ENCODE measurements around the gene FLT1.

Gene FLT1

GRCh38 chr13:28258417-28258816 lies 236.5 kb downstream of the FLT1 start:
- FAIRE-seq (no peak), DNase-seq (ENCODE audit: low spot score) (no peak)

GRCh38 chr13:28257305-28257704 lies 237.6 kb downstream of the FLT1 start:
- no peak for DNase-seq (ENCODE audit: low spot score)
- no peak for FAIRE-seq

- no peak for DNase-seq (ENCODE audit: low spot score)
- no peak for FAIRE-seq
Measured at GRCh38 chr13:28252547-28252946, 242.4 kb downstream of the FLT1 start.

GRCh38 chr13:28251466-28251865 lies 243.5 kb downstream of the FLT1 start:
- DNase-seq (ENCODE audit: low spot score) (no peak), FAIRE-seq (no peak)

GRCh38 chr13:28250542-28250941 lies 244.4 kb downstream of the FLT1 start:
- no peak for DNase-seq (ENCODE audit: low spot score)
- FAIRE-seq = no peak

Data from RCC 7860 (cell line).